GM18909 (cell line): ENCODE measurements around the gene BZW1.

Experiments used
- ATAC-seq: cut with Tn5 transposase; IDR thresholded peaks from one replicate; pipeline ENCODE4 v1.9.1; 2021; ENCODE audit warnings: mild to moderate bottlenecking; ENCODE audit not compliant: unreplicated experiment, poor library complexity

BZW1 gene

GRCh38 chr2:200828104-200828503 is 16.4 kb downstream of the BZW1 start:
- no peak for ATAC-seq

GRCh38 chr2:200828572-200829257 is 17.0 kb downstream of the BZW1 start:
- no peak for ATAC-seq

DNA sequence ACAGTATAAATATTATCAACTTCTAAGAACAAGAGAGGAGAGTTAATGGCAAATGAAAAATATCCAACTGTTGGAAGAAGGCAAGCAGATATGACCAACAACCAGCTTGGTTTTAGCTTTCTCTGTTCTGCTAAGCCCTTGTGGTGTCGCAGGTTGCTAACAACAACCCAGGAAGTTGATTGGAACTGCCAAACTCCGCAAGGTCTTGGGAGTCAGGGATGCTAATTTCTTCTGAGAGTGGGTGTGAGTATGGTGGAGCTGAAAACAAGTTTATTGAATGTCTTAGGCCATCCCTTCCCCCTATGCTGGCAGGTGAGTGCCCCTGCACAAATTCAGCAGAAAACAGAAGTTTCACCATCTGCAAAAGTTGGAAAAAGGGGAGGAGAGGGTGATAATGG is 17.5 kb downstream of the BZW1 start:
- ATAC-seq: no peak

- ATAC-seq: no peak
These were observed 23.0 kb downstream of the BZW1 start for GRCh38 chr2:200834701-200835100.

GRCh38 chr2:200839513-200839912 is 27.8 kb downstream of the BZW1 start:
- no peak for ATAC-seq

GRCh38 chr2:200843993-200844948 is 32.6 kb downstream of the BZW1 start:
- no peak for ATAC-seq

DNA sequence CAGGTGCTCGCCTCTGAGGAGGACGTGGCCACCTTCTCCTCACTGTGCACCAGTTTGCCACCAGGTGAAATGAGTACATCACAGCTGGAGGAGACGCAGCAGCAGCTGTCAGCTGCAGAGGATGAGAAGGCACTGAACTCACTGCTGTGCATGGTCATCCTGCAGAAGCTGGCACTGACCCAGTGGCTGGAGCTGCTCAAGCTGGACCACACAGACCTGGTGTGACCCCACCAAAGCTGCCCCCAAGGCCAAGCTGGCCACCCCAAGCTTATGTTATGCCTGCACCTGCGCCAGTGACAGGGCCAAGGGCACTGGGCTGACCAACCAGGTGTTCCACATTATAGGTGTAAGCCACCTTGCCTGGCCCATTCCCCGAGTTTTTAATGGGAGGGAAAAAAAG is 33.5 kb downstream of the BZW1 start:
- no peak for ATAC-seq

DNA sequence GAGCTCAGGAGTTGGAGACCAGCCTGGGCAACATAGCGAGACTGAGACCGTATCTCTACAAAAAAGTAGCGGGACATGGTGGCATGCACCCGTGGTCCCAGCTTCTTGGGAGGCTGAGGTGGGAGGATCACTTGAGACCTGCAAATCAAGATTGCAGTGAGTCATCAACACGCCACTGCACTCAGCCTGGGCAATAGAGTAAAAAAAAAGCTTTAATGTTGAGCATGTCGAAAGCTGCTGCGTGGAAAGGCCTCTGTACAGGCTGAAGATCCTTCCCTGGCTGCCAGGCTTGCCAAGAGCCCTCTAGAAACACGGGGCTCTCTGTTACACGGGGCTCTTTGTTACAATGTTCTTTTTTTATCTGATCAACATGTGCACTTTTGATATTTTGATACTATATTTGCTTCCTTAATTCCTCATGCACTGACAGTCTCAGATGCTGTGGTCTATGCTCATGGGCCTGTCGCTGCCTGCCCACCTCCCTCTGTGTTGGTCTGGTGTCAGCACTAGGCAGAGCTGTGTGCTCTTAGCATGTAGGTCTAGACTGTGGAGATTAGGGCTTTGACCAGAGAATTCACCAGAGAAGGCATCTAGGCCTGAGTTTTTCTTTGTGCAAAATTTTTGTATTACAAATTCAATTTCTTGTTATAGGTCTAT is 34.1 kb downstream of the BZW1 start:
- no peak for ATAC-seq

- ATAC-seq: no peak
These were observed 35.6 kb downstream of the BZW1 start for GRCh38 chr2:200847269-200847668.

DNA sequence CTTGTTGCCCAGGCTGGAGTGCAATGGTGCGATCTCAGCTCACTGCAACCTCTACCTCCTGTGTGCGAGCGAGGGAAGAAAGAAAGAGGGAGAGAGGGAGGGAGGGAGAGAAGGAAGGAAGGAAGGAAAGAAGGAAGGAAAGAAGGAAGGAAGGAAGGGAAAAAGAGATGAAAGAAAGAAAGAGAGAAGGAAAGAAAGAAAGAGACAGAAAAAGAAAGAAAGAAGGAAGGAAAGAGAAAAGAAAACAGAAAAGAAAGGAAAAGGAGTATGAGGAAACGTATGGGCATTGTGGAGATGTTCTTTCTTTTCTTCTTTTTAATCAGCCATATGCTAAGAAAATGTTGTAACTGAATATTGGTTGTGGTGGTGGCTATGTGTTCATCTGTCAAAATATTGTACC is 36.2 kb downstream of the BZW1 start:
- ATAC-seq: no peak

DNA sequence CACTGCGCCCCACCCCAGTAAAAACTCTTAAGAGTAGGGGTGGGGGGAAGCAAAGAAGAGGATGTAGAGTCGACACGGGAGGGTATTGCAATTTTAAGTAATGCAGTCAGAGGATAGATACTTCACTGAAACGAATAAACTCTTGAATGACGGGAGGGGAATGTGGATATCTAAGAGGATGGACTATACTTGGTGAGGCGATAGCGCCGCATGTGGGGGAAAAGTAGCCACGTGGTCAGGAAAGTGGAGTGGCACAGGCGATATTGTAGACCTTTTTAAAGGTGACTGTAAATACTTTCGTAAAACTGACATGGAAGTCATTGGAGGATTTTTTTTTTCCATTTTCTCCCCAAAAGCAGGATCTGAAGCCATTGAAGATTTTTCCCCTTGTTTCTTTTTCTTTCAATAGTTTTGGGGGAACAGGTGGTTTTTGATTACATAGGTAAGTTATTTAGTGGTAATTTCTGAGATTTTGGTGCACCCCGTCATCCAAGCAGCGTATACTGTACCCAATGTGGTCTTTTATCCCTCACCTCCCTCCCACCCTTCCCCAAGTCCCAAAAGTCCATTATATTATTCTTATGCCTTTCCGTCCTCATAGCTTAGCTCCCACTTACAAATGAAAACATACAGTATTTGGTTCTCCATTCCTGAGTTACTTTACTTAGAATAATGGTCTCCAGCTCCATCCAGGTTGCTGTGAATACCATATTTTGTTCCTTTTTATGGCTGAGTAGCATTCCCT is 39.0 kb downstream of the BZW1 start:
- no peak for ATAC-seq

GRCh38 chr2:200851398-200852248 is 39.9 kb downstream of the BZW1 start:
- no peak for ATAC-seq

GRCh38 chr2:200852605-200853004 is 40.9 kb downstream of the BZW1 start:
- ATAC-seq: no peak

- no peak for ATAC-seq
These were observed 45.1 kb downstream of the BZW1 start for GRCh38 chr2:200856806-200857205.

DNA sequence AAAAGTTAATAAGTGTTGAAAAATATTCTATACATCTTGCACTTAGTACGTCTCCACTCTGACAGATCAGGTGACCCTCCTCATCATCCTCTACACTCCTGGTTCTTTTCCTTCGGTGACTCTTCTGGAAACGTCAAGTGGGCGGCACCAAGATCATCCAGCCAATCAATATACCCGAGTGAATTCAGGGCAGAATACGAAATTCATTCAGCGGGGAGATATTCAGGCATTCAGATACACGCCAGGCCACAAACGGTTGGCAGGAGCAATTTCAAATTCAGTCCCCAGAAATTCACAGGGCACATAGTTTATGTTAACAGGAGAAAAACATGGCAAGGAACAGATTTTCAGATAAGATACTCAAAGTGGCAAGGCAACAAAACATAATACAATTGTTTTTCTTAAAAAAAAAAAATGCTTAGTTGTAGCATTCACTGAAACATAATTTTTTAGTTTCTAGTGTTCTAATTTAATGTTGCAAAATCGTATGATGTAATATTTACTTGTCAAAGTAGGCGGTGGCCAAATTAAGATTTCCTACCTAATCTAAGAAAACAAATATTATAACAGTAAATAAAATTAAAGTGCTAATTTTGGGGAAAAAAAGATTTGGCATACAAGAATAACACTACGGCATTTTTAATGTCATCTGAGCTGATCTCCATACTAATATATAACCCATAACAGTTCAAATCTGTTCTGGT is 48.5 kb downstream of the BZW1 start:
- no peak for ATAC-seq

GRCh38 chr2:200861617-200862155 is 50.0 kb downstream of the BZW1 start:
- ATAC-seq: no peak

GRCh38 chr2:200862532-200863000 is 50.9 kb downstream of the BZW1 start:
- no peak for ATAC-seq

GRCh38 chr2:200863782-200864175 is 52.1 kb downstream of the BZW1 start:
- ATAC-seq: peak; percentile 13
